ENCODE measurements around the gene POP4.

DNA sequence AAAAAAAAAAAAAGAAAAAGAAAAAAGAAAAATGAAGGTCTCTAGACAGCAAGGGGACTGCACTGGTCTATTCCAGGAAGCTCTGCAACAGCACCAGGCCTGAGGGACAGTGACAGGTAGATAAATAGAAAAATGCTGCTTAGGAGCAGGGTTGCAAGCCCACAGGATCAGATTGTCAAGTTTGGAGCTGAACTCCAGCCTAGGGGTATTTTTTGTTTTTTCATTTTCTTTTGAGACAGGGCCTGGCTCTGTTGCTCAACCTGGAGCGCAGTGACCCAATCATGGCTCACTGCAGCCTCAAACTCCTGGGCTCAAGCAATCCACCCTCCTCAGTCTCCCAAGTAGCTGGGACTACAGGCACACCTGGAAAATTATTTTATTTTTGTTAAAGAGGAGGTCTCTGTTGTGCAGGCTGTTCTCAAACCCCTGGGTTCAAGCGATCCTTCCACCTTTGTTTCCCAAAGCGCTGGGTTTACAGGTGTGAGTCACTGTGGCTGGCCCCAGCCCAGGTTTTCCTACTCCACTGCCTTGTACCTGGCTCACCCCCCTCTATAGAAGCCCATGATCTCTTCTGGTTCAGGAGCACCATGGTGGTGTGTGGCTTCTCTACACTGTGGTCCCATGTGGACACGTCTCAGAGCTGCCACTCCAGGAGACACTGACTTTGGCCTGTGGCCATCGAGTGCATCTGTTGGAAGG, 23.9 kb downstream of the POP4 start:
- TF ChIP-seq, protein P1, sequence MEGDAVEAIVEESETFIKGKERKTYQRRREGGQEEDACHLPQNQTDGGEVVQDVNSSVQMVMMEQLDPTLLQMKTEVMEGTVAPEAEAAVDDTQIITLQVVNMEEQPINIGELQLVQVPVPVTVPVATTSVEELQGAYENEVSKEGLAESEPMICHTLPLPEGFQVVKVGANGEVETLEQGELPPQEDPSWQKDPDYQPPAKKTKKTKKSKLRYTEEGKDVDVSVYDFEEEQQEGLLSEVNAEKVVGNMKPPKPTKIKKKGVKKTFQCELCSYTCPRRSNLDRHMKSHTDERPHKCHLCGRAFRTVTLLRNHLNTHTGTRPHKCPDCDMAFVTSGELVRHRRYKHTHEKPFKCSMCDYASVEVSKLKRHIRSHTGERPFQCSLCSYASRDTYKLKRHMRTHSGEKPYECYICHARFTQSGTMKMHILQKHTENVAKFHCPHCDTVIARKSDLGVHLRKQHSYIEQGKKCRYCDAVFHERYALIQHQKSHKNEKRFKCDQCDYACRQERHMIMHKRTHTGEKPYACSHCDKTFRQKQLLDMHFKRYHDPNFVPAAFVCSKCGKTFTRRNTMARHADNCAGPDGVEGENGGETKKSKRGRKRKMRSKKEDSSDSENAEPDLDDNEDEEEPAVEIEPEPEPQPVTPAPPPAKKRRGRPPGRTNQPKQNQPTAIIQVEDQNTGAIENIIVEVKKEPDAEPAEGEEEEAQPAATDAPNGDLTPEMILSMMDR (IDR thresholded peaks at IDR 0.05): no peak
- no peak for TF ChIP-seq POLR2A (IDR thresholded peaks at IDR 0.05)
- no peak for TF ChIP-seq POLR2AphosphoS5 (IDR thresholded peaks at IDR 0.05)

All from upper lobe of left lung (tissue), 4 donors.